Caco-2 (cell line): ENCODE measurements around the gene FLT4. TPM values are rescaled to one million over a fixed set of nuclear protein-coding genes. Genes with fewer than 3 reads are reported as not detected.

Experiments
- BruUV-seq: library from RNA; stranded (reverse); fragments of 400-500 nt; replicated peaks from 2 replicates; lab custom pipeline; 2021; lab: Mats Ljungman, UMichigan
- CTCF ChIA-PET: fragments of 300-600 bp; sonication (Branson Sonifier 250); formaldehyde crosslinking; loops from one replicate; lab custom pipeline; 2022; ENCODE audit warnings: antibody characterized with exemption; lab: Charles Lee
- POLR2A ChIA-PET: fragments of 300-600 bp; sonication (Branson Sonifier 250); formaldehyde crosslinking; loops from one replicate; lab custom pipeline; 2022; ENCODE audit warnings: antibody characterized with exemption; lab: Charles Lee
- DNase-seq, 2 experiments: peaks; one replicate each; pipeline versions ENCODE4 v3.0.0 to v3.0.0-alpha.2; 2020 to 2022
- H3K27me3 ChIP-seq: replicated peaks from 2 replicates; pipeline ENCODE4 v1.6.0; 2011; ENCODE audit warnings: low read length; ENCODE audit not compliant: control insufficient read depth, insufficient read depth
- H3K36me3 ChIP-seq: 2 replicates; pipeline ENCODE4 v1.5.1; 2011; ENCODE audit warnings: low read length; ENCODE audit not compliant: control insufficient read depth, insufficient read depth
- H3K4me1 ChIP-seq: fragments of 250-450 bp; sonication (Bioruptor Pico); 2 replicates; pipeline ENCODE4 v1.5.1; 2020; ENCODE audit warnings: mild to moderate bottlenecking
- H3K4me3 ChIP-seq: 2 replicates; pipeline ENCODE4 v1.5.1; 2011; ENCODE audit warnings: low read depth, mild to moderate bottlenecking, control low read depth, low read length
- H3K9me3 ChIP-seq: fragments of 250-450 bp; sonication (Bioruptor Pico); 2 replicates; pipeline ENCODE4 v1.5.1; 2020; ENCODE audit warnings: mild to moderate bottlenecking, moderate library complexity
- H3K27ac Mint-ChIP-seq: one replicate; pipeline ENCODE4 v1.8.0; 2022; ENCODE audit warnings: mixed read lengths; ENCODE audit not compliant: unreplicated experiment
- H3K27me3 Mint-ChIP-seq: one replicate; pipeline ENCODE4 v1.8.0; 2022; ENCODE audit warnings: mixed read lengths; ENCODE audit not compliant: insufficient read depth, unreplicated experiment
- H3K36me3 Mint-ChIP-seq: one replicate; pipeline ENCODE4 v1.8.0; 2022; ENCODE audit warnings: mild to moderate bottlenecking, mixed read lengths; ENCODE audit not compliant: insufficient read depth, unreplicated experiment
- H3K4me1 Mint-ChIP-seq: one replicate; pipeline ENCODE4 v1.8.0; 2022; ENCODE audit warnings: low read depth, mixed read lengths; ENCODE audit not compliant: unreplicated experiment
- H3K4me3 Mint-ChIP-seq: one replicate; pipeline ENCODE4 v1.8.0; 2022; ENCODE audit warnings: mild to moderate bottlenecking, moderate library complexity, mixed read lengths; ENCODE audit not compliant: unreplicated experiment
- H3K9me3 Mint-ChIP-seq: one replicate; pipeline ENCODE4 v1.8.0; 2022; ENCODE audit warnings: mixed read lengths; ENCODE audit not compliant: unreplicated experiment
- CTCF ChIP-seq, 2 experiments: fragments of 200-600 bp in 1 of 2; IDR thresholded peaks; 1 replicate in 1 of 2; 2 replicates in 1 of 2; pipeline versions ENCODE4 v1.5.1 to v1.8.0; 2011 to 2022; ENCODE audit warnings: antibody characterized with exemption in 1 of 2, control low read depth in 1 of 2, inconsistent platforms in 1 of 2, low read depth in 1 of 2, low read length in 1 of 2, mild to moderate bottlenecking in 1 of 2, moderate library complexity in 1 of 2; ENCODE audit not compliant: insufficient read depth in 1 of 2, severe bottlenecking in 1 of 2, unreplicated experiment in 1 of 2
- intact Hi-C: fragments of 100-400 bp; cut with micrococcal nuclease; formaldehyde crosslinking; loops from one replicate; pipeline ENCODE4 v1.10.0; 2022; ENCODE audit not compliant: unreplicated experiment
- total RNA-seq: library from RNA; stranded (reverse); gene quantifications from 2 replicates; pipeline ENCODE4 v1.2.3, GENCODE V29; 2022

FLT4 gene
- total RNA-seq, 1 experiment from 2014 or later = not detected

- Histone ChIP-seq H3K4me1 (peaks cover 8% of the 10 kb centered on the region; the same call in 1 of the 2 replicates), H3K4me3 (no peak overlapping the region), H3K27me3 (no peaks in the 10 kb centered on the region), H3K9me3 (no peaks in the 10 kb centered on the region), H3K36me3 (no peaks in the 10 kb centered on the region)
- Mint-ChIP-seq H3K36me3 (no peaks in the 10 kb centered on the region), H3K27ac (no peak overlapping the region), H3K4me3 (no peak overlapping the region), H3K9me3 (no peaks in the 10 kb centered on the region), H3K27me3 (peaks cover 1% of the 10 kb centered on the region), H3K4me1 (no peaks in the 10 kb centered on the region)
- ChIA-PET CTCF (no interaction called here), POLR2A (no interaction called here)
- intact Hi-C loops = no loop called here
- no peak for DNase-seq
- no peak for TF ChIP-seq CTCF (IDR thresholded peaks at IDR 0.05; ENCODE audit: insufficient read depth in 1 of 2, low read depth in 1 of 2, low read length in 1 of 2, severe bottlenecking in 1 of 2, unreplicated experiment in 1 of 2)
- BruUV-seq = no TSS peak
Measured at GRCh38 chr5:180609386-180609785, 40.0 kb downstream of the FLT4 start.

GRCh38 chr5:180608572-180609310 is 40.7 kb downstream of the FLT4 start:
- Histone ChIP-seq H3K27me3 (no peaks in the 10 kb centered on the region), H3K4me3 (no peak overlapping the region), H3K9me3 (no peaks in the 10 kb centered on the region), H3K36me3 (no peaks in the 10 kb centered on the region), H3K4me1 (peaks cover 8% of the 10 kb centered on the region; the same call in 1 of the 2 replicates)
- H3K4me3 Mint-ChIP-seq = no peak overlapping the region
- CTCF ChIA-PET = no interaction called here
- H3K27ac Mint-ChIP-seq = peak overlapping the region; percentile 55
- H3K27me3 Mint-ChIP-seq = no peaks in the 10 kb centered on the region
- POLR2A ChIA-PET = interaction anchor here (0.6 kb wide), 1 partner anchor 750 kb away, joined by 3 read pairs; the partner anchor contains the start of gene MRNIP
- no peak for TF ChIP-seq CTCF (IDR thresholded peaks at IDR 0.05; ENCODE audit: insufficient read depth in 1 of 2, low read depth in 1 of 2, low read length in 1 of 2, severe bottlenecking in 1 of 2, unreplicated experiment in 1 of 2)
- no peaks in the 10 kb centered on the region for H3K9me3 Mint-ChIP-seq
- intact Hi-C loops = no loop called here
- no peak for DNase-seq
- no peaks in the 10 kb centered on the region for H3K4me1 Mint-ChIP-seq
- TSS peak; percentile 35 for BruUV-seq
- no peaks in the 10 kb centered on the region for H3K36me3 Mint-ChIP-seq

DNA sequence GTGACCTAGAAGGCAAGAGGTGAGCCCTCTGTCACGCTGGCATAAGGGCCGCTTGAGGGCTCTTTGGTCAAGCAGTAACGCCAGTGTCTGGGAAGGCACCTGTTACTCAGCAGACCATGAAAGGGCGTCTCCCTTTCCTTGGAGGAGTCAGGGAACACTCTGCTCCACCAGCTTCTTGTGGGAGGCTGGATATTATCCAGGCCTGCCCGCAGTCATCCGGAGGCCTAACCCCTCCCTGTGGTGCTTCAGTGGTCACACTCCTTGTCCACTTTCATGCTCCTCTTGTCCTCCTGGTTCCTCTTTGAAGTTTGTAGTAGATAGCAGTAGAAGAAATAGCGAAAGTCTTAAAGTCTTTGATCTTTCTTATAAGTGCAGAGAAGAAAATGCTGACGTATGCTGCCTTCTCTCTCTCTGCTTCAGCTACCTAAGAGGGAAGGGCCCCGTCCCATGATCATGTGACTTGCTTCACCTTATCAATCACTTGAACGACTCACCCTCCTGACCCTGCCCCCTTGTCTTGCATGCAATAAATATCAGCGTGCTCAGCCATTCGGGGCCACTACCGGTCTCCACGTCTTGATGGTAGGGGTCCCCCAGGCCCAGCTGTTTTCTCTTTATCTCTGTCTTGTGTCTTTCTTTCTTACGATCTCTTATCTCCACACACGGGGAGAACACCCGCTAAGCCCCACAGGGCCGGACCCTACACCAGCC is 41.4 kb downstream of the FLT4 start:
- no peaks in the 10 kb centered on the region for H3K27me3 Mint-ChIP-seq
- Histone ChIP-seq H3K36me3 (no peaks in the 10 kb centered on the region), H3K9me3 (no peaks in the 10 kb centered on the region), H3K4me1 (peaks cover 8% of the 10 kb centered on the region; the same call in 1 of the 2 replicates), H3K4me3 (no peak overlapping the region), H3K27me3 (no peaks in the 10 kb centered on the region)
- intact Hi-C loops = no loop called here
- H3K4me3 Mint-ChIP-seq = no peak overlapping the region
- no TSS peak for BruUV-seq
- H3K27ac Mint-ChIP-seq = peak overlapping the region; percentile 55
- TF ChIP-seq CTCF (IDR thresholded peaks at IDR 0.05; ENCODE audit: insufficient read depth in 1 of 2, low read depth in 1 of 2, low read length in 1 of 2, severe bottlenecking in 1 of 2, unreplicated experiment in 1 of 2) = no peak
- ChIA-PET CTCF (no interaction called here), POLR2A (no interaction called here)
- no peaks in the 10 kb centered on the region for H3K4me1 Mint-ChIP-seq
- no peaks in the 10 kb centered on the region for H3K9me3 Mint-ChIP-seq
- no peaks in the 10 kb centered on the region for H3K36me3 Mint-ChIP-seq
- DNase-seq = peak; percentile 50 to 70
